ENCODE data around the gene SMPDL3B.

SMPDL3B gene

GRCh38 chr1:27970401-27970800 is 35.6 kb downstream of the SMPDL3B start:
- no peaks in the 10 kb centered on the region for H3F3A ChIP-seq (ENCODE audit: low read depth)
- no peak for TF ChIP-seq CTCF (conservative IDR thresholded peaks at IDR 0.05; ENCODE audit: low read length)
- TF ChIP-seq EZH2phosphoT487 (IDR thresholded peaks at IDR 0.05; ENCODE audit: borderline replicate concordance) = no peak
- H4K20me1 ChIP-seq (ENCODE audit: insufficient read depth, low read length, poor library complexity, severe bottlenecking) = no peaks in the 10 kb centered on the region
- H3K9ac ChIP-seq (ENCODE audit: low read depth, low read length, poor library complexity, severe bottlenecking) = no peak overlapping the region
- no peaks in the 10 kb centered on the region for H3K79me2 ChIP-seq (ENCODE audit: insufficient read depth, low read length)
- H3K9me3 ChIP-seq (ENCODE audit: insufficient read depth, low read depth, low read length) = no peaks in the 10 kb centered on the region
- H3K4me1 ChIP-seq (ENCODE audit: insufficient read depth, low read length, poor library complexity, severe bottlenecking) = no peaks in the 10 kb centered on the region
- H3K27me3 ChIP-seq (ENCODE audit: insufficient read depth, low read length, poor library complexity, severe bottlenecking) = no peaks in the 10 kb centered on the region
- H3K9me2 ChIP-seq (replicated peaks; ENCODE audit: low read depth, low read length) = no peaks in the 10 kb centered on the region
- H3K4me3 ChIP-seq (ENCODE audit: low read length, poor library complexity, severe bottlenecking) = no peak overlapping the region
- H3K4me2 ChIP-seq (ENCODE audit: low read depth, low read length, poor library complexity, severe bottlenecking) = no peak overlapping the region
- no peak overlapping the region for H2AFZ ChIP-seq (ENCODE audit: low read length)
- H3K36me3 ChIP-seq (ENCODE audit: insufficient read depth, low read length) = peaks cover 27% of the 10 kb centered on the region; the same call in 1 of the 2 replicates

DNA sequence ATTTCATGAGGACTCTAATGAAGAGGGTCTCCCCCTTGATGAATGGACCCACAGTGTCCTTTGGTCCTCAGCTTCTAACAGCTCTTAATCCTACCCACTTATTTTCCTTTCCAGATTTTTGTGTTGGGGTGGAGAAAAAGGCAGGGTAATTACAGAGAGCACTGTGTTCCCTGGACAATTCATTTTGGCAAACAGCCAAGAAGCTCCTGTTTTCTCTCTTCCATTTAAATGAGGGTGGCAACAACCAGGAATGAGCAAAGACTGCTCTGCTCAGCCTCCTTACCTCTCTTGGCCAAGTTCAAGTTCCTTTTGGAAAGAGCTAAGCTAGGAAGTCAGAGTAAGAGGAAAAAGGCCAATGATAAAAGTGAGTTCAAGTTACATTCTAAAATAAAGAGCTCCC is 36.9 kb downstream of the SMPDL3B start:
- Histone ChIP-seq H3K79me2 (ENCODE audit: insufficient read depth, low read length) (no peaks in the 10 kb centered on the region), H3K4me2 (ENCODE audit: low read depth, low read length, poor library complexity, severe bottlenecking) (no peak overlapping the region), H3K9ac (ENCODE audit: low read depth, low read length, poor library complexity, severe bottlenecking) (no peak overlapping the region), H2AFZ (ENCODE audit: low read length) (no peak overlapping the region), H3K4me3 (ENCODE audit: low read length, poor library complexity, severe bottlenecking) (no peak overlapping the region), H4K20me1 (ENCODE audit: insufficient read depth, low read length, poor library complexity, severe bottlenecking) (no peaks in the 10 kb centered on the region), H3K4me1 (ENCODE audit: insufficient read depth, low read length, poor library complexity, severe bottlenecking) (no peaks in the 10 kb centered on the region), H3K9me3 (ENCODE audit: insufficient read depth, low read depth, low read length) (no peaks in the 10 kb centered on the region), H3K36me3 (ENCODE audit: insufficient read depth, low read length) (peaks cover 24% of the 10 kb centered on the region; the same call in 1 of the 2 replicates), H3K27me3 (ENCODE audit: insufficient read depth, low read length, poor library complexity, severe bottlenecking) (no peaks in the 10 kb centered on the region), H3K9me2 (replicated peaks; ENCODE audit: low read depth, low read length) (no peaks in the 10 kb centered on the region), H3F3A (ENCODE audit: low read depth) (no peaks in the 10 kb centered on the region)
- TF ChIP-seq CTCF (conservative IDR thresholded peaks at IDR 0.05; ENCODE audit: low read length) (no peak), EZH2phosphoT487 (IDR thresholded peaks at IDR 0.05; ENCODE audit: borderline replicate concordance) (no peak)

DNA sequence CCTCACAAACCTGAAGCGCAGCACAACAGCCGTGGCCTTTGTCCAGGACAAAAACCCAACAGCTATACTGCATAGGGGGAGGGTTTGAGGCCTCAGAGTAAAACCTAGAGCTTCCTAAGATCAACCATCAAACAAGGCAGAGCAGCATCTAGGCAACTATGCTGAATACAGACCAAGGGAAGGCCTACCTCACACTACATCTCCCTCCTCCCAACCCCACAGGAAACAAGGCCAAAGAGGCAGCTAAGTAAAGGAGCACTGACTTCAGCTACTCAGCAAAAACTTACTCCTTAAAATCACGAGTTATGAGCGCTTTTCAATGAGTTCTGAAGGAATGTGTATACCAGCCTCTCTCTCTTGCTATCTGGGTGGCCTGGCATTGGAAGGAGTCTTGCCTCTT is 37.3 kb downstream of the SMPDL3B start:
- H4K20me1 ChIP-seq (ENCODE audit: insufficient read depth, low read length, poor library complexity, severe bottlenecking) = no peaks in the 10 kb centered on the region
- H3K9me2 ChIP-seq (replicated peaks; ENCODE audit: low read depth, low read length) = no peaks in the 10 kb centered on the region
- no peaks in the 10 kb centered on the region for H3F3A ChIP-seq (ENCODE audit: low read depth)
- H3K4me3 ChIP-seq (ENCODE audit: low read length, poor library complexity, severe bottlenecking) = no peak overlapping the region
- no peaks in the 10 kb centered on the region for H3K79me2 ChIP-seq (ENCODE audit: insufficient read depth, low read length)
- no peaks in the 10 kb centered on the region for H3K4me1 ChIP-seq (ENCODE audit: insufficient read depth, low read length, poor library complexity, severe bottlenecking)
- no peak overlapping the region for H3K9ac ChIP-seq (ENCODE audit: low read depth, low read length, poor library complexity, severe bottlenecking)
- H3K36me3 ChIP-seq (ENCODE audit: insufficient read depth, low read length) = peaks cover 20% of the 10 kb centered on the region; the same call in 1 of the 2 replicates
- H3K27me3 ChIP-seq (ENCODE audit: insufficient read depth, low read length, poor library complexity, severe bottlenecking) = no peaks in the 10 kb centered on the region
- TF ChIP-seq CTCF (conservative IDR thresholded peaks at IDR 0.05; ENCODE audit: low read length) = no peak
- no peak for TF ChIP-seq EZH2phosphoT487 (IDR thresholded peaks at IDR 0.05; ENCODE audit: borderline replicate concordance)
- H3K4me2 ChIP-seq (ENCODE audit: low read depth, low read length, poor library complexity, severe bottlenecking) = no peak overlapping the region
- H3K9me3 ChIP-seq (ENCODE audit: insufficient read depth, low read depth, low read length) = no peaks in the 10 kb centered on the region
- H2AFZ ChIP-seq (ENCODE audit: low read length) = no peak overlapping the region

Data from Loucy (cell line).